Measurements from ENCODE around the gene RPS27L.
A peak's percentile ranks its signal among the peaks of the same experiment; 100 is the strongest.

RPS27L gene

DNA sequence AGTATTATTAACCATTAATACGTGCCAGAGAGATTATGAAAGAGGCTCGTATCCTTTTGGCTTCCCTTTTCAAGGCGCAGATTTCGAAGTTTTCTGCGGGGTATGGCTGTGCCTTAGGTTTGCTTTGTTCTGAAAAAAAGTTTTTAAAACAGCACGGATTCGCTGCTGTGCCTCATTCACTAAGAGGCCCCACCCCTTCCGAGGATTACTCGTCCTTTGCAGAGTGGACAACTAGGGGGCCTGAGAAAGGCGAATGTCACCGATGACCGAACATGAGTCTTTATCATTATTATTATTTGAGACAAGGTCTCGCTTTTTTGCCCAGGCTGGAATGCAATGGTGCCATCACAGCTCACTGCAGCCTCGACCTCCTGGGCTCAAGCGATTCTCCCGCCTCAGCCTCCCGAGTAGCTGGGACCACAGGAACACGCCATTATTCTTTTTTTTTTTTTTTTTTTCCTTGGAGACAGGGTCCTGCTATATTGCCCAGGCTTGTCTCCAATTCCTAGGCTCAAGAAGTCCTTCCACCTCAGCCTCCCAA is 684 bp upstream of the RPS27L start:
- TF ChIP-seq, protein P1, sequence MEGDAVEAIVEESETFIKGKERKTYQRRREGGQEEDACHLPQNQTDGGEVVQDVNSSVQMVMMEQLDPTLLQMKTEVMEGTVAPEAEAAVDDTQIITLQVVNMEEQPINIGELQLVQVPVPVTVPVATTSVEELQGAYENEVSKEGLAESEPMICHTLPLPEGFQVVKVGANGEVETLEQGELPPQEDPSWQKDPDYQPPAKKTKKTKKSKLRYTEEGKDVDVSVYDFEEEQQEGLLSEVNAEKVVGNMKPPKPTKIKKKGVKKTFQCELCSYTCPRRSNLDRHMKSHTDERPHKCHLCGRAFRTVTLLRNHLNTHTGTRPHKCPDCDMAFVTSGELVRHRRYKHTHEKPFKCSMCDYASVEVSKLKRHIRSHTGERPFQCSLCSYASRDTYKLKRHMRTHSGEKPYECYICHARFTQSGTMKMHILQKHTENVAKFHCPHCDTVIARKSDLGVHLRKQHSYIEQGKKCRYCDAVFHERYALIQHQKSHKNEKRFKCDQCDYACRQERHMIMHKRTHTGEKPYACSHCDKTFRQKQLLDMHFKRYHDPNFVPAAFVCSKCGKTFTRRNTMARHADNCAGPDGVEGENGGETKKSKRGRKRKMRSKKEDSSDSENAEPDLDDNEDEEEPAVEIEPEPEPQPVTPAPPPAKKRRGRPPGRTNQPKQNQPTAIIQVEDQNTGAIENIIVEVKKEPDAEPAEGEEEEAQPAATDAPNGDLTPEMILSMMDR (IDR thresholded peaks at IDR 0.05; ENCODE audit: insufficient read depth, low read depth, low read length, missing control alignments) = no peak
- peak; percentile 69 for DNase-seq (ENCODE audit: low read depth)
- peak overlapping the region; percentile 86 for H3K4me3 ChIP-seq (ENCODE audit: low read depth, low read length)

DNA sequence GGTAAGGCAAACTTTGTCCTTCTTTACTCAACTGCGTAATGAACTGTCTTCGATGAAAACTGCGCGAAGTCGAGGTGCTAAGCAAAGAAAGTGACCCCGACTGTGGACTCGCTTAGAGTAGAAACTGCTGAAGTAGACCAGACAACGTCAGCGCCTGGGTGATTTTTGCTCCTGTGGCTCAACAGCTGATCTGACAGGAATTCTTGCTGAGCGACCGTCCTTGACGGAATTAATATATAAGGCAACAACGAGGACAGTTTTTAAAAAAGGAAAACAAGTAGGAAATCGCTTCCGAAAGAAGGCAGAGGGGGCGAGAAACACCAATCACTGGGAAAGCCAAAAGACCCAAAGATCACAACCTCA is 541 bp downstream of the RPS27L start:
- peak overlapping the region; percentile 86 for H3K4me3 ChIP-seq (ENCODE audit: low read depth, low read length)
- TF ChIP-seq, protein P1 (IDR thresholded peaks at IDR 0.05; ENCODE audit: insufficient read depth, low read depth, low read length, missing control alignments) = no peak
- peak; percentile 58 for DNase-seq (ENCODE audit: low read depth)

DNA sequence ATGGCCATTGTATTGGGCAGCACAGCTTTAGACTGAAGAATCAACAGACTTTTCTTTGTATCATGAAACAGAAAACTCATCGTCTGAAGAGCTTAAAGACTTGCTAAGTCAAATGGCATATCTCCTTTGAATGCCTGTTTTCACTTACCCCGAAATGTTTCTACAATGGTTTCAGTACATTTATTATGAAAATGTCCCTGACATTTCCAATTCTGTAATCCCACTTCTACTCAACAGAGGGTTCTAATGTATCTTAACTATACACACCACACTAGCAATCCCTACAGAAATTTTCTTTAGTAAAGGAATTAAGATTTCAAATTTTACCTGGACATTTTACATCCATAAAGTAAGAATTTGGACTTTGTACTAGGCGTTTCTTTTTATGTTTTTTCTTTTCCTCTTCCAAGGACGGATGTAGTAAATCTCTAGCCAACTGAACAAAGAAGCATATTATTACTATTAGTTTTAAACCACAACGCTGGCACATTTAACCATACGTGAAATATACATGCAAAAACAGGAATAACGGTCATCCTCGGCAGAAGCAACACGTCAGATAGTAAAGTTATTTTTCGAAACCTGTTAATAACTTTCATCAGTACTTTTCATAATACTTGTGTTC is 1.1 kb downstream of the RPS27L start:
- DNase-seq (ENCODE audit: low read depth) = peak; percentile 38
- H3K4me3 ChIP-seq (ENCODE audit: low read depth, low read length) = peak overlapping the region; percentile 86
- TF ChIP-seq, protein P1 (IDR thresholded peaks at IDR 0.05; ENCODE audit: insufficient read depth, low read depth, low read length, missing control alignments) = no peak

DNA sequence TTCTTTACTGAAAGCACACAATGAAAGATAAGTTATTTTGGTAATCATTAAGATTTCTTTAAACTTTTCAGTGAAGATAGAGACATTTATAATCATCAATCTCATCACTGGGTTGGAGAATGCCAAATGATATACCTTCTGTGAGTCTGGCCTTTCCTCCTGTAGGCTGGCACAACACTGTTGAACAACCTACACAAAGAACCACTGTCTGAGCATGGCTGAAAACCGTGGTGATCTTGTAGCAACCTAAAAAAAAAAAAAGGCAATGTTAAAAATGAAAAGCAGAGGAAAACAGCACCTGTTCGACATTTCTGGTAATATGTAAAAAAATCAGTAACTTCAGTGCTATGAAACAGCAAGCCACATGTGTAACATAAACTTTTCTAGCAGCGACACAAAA is 1.8 kb downstream of the RPS27L start:
- DNase-seq (ENCODE audit: low read depth) = no peak
- TF ChIP-seq, protein P1 (IDR thresholded peaks at IDR 0.05; ENCODE audit: insufficient read depth, low read depth, low read length, missing control alignments) = no peak
- peak overlapping the region; percentile 86 for H3K4me3 ChIP-seq (ENCODE audit: low read depth, low read length)

DNA sequence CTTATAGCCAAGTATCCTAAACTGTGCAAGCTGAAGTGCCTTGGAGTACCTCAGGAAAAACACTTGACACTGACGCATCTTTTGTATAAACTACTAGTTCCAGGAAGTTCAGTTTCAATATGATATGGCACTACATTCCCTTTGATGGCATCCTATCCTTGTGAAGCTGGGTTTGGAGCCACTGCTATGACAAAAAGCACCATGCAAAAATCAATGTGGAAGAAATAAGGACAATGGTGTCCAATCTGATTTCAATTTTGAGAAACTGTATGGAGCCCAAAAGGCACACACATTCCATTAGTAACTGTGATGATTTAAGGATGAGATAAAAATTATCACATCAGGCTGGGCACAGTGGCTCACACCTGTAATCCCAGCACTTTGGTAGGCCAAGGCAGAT is 5.6 kb downstream of the RPS27L start:
- TF ChIP-seq, protein P1 (IDR thresholded peaks at IDR 0.05; ENCODE audit: insufficient read depth, low read depth, low read length, missing control alignments) = no peak

DNA sequence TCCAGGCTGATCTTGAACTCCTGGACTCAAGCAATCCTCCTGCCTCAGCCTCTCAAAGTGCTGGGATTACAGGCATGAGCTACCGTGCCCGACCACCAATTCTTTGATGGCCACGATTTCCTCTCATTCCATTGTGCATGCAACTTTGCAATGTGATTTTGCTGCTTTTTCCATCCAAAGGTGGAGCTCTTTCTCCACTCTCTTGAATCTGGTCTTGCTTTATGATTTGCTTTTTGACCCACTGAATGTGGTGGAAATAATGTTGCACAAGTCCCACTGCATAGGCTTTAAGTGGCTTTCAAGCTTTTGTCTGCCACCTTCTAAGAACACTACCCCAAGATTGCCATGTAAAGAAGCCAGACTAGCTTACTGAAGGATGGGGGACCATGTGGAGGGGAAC is 10.6 kb downstream of the RPS27L start:
- no peak overlapping the region for H3K4me3 ChIP-seq (ENCODE audit: low read depth, low read length)
- DNase-seq (ENCODE audit: low read depth) = no peak
- TF ChIP-seq, protein P1 (IDR thresholded peaks at IDR 0.05; ENCODE audit: insufficient read depth, low read depth, low read length, missing control alignments) = no peak

More for the DNA sequence above, 5.6 kb downstream of the RPS27L start:
- H3K4me3 ChIP-seq (ENCODE audit: low read depth, low read length) = no peak overlapping the region
- DNase-seq (ENCODE audit: low read depth) = no peak

DNA sequence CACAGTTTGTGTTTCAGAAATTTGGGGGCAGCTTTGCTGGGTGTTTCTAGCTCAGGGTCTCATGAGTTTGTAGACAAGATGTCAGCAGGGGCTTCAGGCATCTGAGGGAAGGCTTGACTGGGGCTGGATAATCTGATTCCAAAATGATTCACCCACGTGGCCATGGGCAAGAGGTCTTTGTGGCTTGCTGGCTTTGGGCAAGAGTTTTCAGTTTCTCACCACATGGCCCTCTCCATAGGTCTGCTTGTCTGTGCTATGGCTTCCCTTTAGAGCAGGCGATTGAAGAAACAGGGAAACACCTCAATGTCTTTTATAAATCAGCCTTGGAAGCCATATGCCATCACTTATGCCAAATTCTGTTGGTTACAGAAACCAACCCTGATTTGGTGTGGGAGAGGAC is 11.9 kb downstream of the RPS27L start:
- no peak for DNase-seq (ENCODE audit: low read depth)
- H3K4me3 ChIP-seq (ENCODE audit: low read depth, low read length) = no peak overlapping the region
- TF ChIP-seq, protein P1 (IDR thresholded peaks at IDR 0.05; ENCODE audit: insufficient read depth, low read depth, low read length, missing control alignments) = no peak
